CD4-positive, alpha-beta T cell treated with Interleukin-10 for 1 hour (primary cell): ENCODE results near the gene CFAP91.

Experiments used
- DNase-seq: peaks from one replicate; pipeline ENCODE4 v3.0.0-alpha.2; 2020

Gene CFAP91

DNA sequence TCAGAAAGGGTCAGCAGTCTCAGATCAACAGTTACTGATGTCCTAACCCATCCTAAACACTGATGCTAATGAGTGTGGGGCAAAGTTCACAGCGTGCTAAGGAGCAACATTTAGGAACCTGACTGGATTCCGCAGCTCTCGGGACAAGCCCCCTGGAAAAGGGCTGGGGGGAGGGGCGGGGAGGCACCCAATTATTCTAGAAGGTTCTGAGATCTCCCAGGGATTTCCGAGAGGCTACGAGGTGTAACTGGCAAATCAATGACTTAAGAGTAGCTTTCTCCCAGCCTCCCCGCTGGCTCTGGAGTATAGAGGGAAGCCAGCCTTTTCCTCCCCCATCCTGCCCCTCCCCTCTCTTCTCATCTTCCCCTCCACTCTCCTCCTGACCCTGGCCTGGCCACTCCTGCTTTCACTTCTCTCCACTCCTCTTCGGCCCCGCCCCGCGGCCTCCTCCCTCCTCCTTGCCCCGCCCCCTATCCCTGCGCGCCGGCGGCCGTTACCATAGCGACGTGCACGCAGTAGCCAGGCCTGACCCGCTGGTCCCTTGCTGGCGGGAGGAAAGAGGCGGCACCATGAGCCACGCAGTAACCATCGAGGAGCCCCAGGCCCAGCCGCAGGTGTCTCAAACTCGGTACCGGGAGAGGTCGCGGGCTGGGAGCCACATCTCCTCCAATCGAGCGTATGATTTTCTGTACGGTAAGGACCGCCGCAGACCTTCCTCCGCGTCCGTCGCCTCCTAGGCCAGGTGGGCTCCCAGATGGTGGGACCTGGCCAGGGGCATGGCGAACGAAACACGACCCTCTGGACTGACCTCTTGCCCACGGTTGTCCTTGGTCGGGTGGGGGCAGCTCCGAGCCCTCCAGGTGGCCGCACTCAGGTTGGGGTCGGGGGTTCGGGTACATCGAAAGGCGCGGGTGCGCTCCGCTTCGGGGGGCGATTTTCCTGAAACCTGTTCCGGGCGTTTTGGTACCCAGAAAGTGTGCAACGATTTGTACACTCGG is at the start of gene CFAP91:
CFAP91 (plus strand) TSS at position 493 of the 998 bp plus-strand sequence; CDS start at position 570, 77 bp downstream.
- peak; percentile 91 for DNase-seq

- DNase-seq = no peak
These were observed 48.9 kb upstream of the CFAP91 start for GRCh38 chr3:119653876-119654275.

- DNase-seq = no peak
These were observed 44.7 kb upstream of the CFAP91 start for GRCh38 chr3:119657887-119658702.

GRCh38 chr3:119658994-119659393 is 43.8 kb upstream of the CFAP91 start:
- no peak for DNase-seq

DNA sequence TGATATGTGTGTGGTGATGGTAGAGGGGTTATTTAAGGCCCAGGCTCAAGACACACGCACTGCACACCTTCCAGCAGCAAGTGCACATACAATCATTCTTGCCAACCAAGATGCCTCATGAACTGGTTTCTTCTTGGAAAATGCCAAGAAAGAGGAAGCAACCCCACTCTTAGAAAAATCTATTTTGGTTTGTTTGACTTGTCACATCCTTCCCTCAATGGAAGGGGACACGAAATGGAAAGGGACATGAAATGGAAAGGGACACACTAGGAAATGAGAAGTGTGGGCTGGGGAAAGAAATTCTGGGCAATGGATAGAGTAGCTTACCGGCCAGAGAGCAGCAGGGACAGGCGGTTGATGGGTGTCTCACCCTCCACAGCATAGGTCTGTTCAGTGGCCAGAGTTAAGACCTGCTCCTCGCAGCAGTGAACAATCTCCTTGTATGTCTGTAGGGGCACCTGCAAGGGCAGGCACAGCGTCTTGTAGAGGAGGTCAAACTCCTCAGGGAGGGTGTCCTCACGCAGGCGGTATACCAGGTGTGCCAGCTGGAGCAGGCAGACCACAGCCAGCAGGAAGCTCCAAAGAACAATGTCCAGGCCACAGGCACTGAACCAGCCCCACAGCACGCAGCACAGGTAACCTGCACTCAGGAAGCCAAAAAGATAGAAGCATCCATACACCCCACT is 43.1 kb upstream of the CFAP91 start:
- no peak for DNase-seq

- no peak for DNase-seq
These were observed 42.1 kb upstream of the CFAP91 start, which contains the start of gene POPDC2 for GRCh38 chr3:119660474-119661440. Gene POPDC2 (minus strand): TSS chr3:119660589. CDS start chr3:119660423, 166 bp downstream.

- DNase-seq = no peak
These were observed 40.0 kb upstream of the CFAP91 start for GRCh38 chr3:119662604-119663373.

DNA sequence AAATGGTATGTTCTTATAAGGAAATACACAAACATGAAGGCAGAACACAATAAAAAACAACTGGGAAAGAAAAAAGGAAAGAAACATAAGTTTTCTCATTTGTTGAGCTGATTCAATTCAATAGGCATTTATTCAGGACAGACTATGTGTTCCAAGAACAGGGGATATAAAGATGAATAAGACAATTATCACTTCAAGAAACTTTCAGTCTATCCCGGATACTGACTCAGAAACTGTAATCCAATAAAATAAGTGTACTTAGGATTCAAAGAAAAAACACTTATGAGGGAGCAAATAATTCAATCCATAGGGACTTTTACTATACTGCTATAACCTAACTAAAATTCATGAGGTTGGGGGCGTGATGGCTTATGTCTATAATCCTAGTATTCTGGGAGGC is 38.9 kb upstream of the CFAP91 start:
- no peak for DNase-seq

DNA sequence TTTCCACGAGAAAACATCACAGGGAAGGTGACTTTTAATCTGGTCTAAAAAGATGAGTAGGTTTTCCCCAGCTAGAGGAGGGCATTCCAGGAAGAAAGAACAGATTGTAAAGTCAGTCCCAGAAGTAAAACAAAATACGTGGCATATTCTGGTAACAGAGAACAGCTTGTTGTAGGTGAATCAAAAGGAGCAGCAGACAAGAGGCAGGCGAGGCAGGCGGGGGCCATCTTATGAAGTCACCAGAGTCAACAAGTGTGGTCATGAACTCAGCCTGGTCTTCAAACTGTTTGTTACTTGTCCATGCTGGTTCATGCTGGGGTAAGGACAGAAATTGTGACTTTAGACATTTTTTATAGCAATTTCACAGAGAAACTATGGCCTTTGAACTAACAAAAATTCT is 38.5 kb upstream of the CFAP91 start:
- DNase-seq = no peak

- no peak for DNase-seq
These were observed 37.9 kb upstream of the CFAP91 start for GRCh38 chr3:119664850-119665379.

DNA sequence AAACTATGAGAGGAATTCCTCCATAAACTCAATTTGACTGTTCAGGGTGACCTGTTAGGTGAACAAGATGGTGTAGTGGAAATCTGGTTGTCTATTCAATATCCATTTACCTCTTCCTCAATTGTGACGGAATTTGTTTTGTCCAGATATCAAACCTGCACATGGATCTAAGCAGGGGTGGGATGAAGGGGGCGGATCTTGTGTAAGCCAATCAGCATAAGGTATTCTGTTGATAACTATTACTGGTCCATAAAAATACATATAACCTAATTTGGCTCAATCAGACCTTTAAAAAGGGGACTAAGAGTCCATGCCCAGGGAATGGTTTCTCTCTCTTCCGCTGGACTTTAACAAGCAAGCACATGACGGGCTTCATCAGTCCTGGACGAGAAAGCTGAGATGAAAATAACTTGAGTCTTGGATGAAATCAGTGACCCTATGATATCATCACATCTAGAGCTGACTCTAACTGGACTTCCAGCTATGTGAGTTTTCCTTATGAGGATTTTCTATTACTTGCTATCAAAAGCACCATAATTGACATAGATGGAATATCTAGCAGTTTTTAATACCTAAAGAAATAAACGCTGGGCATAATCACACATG is 36.8 kb upstream of the CFAP91 start:
- DNase-seq = no peak

- DNase-seq = no peak
These were observed 32.8 kb upstream of the CFAP91 start for GRCh38 chr3:119669906-119670570.

DNA sequence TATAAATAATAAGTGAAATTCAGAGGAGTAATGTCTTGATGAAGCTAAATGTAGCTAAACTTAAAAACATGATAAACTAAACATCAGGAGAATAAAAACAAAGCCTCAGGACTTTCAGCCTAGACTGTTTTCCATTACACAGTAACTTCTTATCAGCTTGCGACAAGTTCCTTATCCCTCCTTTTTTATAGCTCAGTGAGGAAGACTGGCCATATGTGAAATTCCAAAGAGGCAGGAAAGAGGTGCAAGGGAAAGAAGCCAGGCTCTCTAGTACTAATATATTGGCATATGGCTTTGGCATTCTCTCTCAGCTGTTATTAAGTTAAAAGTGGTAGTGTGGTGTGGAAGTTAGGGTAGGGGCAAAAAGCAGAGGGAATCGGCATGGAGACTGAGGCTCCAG is 30.0 kb upstream of the CFAP91 start:
- DNase-seq = no peak

- DNase-seq = no peak
These were observed 28.9 kb upstream of the CFAP91 start for GRCh38 chr3:119673875-119674274.

DNA sequence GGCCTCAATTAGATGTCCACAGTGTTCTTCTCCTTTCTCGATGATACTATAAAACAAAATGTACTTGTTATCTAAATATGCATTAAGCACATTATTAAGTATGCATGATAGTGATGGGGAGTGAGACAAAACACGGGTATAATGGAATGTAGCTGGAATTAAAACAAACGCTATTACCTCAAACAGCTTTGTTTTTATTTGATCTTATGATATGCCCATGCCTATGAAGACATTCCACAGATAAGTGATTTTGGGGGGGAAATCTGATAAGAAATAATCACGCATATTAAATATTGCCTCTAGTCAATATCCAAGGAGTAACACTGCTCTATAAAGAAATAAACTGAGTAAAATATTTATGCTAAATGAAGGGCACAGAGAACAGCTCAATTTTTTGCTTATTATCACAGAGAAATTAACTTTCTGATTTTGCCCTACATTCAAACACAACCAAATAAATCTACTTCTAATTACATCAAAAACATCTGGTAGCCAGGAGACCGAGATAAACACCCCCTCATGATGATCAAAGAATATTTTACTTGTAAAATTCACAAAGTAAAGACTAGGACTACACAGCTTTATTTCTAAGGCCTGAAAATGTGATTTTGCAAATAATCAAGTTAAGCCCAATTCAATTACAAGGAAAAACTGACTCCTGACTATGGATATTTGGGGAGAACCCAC is 27.5 kb upstream of the CFAP91 start:
- DNase-seq = no peak

DNA sequence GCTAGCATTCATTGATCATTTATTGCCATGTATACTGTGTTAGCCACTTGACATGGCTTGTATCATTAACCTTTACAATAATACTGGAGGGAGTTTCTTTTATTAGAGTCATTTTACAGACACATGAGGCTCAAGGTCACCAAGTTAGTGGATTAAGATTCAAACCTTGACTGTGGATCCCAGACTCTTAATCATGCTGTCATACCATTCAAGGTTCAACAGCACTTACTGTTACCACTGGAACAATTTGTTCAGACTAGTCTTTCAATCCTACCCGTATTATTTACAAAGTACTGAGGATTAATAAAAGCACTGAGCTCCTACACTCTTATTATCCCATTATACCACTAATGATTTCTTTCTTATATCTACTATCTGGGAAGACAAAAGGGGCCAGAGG is 26.8 kb upstream of the CFAP91 start:
- DNase-seq = no peak

DNA sequence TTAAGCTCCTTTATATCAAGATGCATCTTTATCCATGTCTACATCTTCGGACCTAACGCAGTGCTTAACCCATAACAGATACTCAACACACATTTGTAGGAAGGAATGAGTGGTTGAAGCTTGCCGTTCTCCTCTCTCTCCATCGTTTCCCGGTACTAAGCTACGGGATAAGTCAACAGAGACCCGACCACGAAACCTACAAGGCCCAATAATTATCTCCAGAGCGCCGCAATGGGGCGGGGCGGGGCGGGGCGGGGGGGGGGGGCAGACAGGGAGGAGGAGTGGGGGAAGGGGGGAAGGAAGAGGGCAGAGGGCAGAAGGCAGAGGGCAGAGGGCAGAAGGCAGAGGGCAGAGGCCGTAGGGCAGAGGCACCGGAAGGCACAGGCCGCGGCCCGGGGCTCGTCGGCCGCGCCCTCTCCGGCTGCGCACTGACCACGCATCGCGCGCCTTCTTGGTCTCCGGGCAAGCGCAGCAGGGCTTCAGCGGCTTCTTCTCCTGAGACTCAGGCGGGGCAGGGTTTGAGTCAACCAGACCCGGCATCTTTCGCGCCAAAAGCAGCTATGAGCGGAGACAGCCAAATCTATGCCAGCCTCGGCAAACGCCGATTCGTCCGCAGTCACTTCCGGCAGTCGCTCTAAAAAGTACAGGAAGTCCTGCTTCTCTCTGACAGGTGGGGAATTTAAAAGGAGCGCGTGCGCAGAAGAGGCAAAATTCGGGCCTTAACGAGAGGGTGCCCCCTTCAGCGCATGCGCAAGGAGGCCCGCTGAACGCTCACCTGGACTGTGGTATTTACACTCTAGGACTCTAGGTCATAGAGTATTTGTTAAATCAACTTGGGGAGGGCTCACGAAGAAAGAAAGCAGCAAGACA is 25.8 kb upstream of the CFAP91 start, which contains the start of gene COX17:
COX17 (minus strand) TSS at position 636 of the 870 bp plus-strand sequence; CDS start at position 540, 96 bp downstream.
- peak; percentile 98 for DNase-seq

GRCh38 chr3:119677641-119677934 is 25.2 kb upstream of the CFAP91 start:
- DNase-seq = no peak
